A549 (cell line): ENCODE measurements around the gene NAPSA. TPM values are rescaled to one million over a fixed set of nuclear protein-coding genes. Genes with fewer than 3 reads are reported as not detected.

Source experiments
- ATAC-seq, 2 experiments: fragments of 200-7000 bp in 1 of 2; fragments of >200 bp in 1 of 2; cut with Nextera tagmentation in 1 of 2; cut with Tn5 transposase in 1 of 2; 3 replicates each; pipeline versions ENCODE4 v1.8.0 to v1.9.1; 2018 to 2020; ENCODE audit warnings: mild to moderate bottlenecking in 1 of 2, moderate library complexity in 1 of 2
- CTCF ChIA-PET: fragments of 300-600 bp; sonication (Branson Sonifier 250); formaldehyde crosslinking; extraction: SDS; loops from one replicate; lab custom pipeline; 2021; ENCODE audit warnings: antibody characterized with exemption, inconsistent platforms; lab: Yijun Ruan, JAX
- POLR2A ChIA-PET: fragments of 350-600 bp; formaldehyde crosslinking; extraction: SDS; loops from one replicate; lab custom pipeline; 2021; ENCODE audit warnings: antibody characterized with exemption, inconsistent platforms; lab: Yijun Ruan, JAX
- DNase-seq, 2 experiments: peaks; one replicate each; pipeline versions ENCODE4 v3.0.0 to v3.0.0-alpha.2; 2011 to 2016; ENCODE audit warnings: low read depth in 1 of 2, low spot score in 1 of 2
- FAIRE-seq: peaks from 2 replicates; lab custom pipeline; 2011; peaks lifted over from hg19 to GRCh38; lab: Jason Lieb, UNC
- H3K27ac ChIP-seq, 2 experiments: fragments of >200 bp; sonication (Bioruptor Twin); formaldehyde crosslinking; 3 replicates each; pipeline ENCODE4 v1.5.1; 2016 to 2017
- H3K4me1 ChIP-seq: fragments of >200 bp; sonication (Bioruptor Twin); formaldehyde crosslinking; 3 replicates; pipeline ENCODE4 v1.6.1; 2016
- H3K4me2 ChIP-seq: fragments of >200 bp; sonication (Bioruptor Twin); formaldehyde crosslinking; 3 replicates; pipeline ENCODE4 v1.6.1; 2016
- H3K4me3 ChIP-seq: fragments of >200 bp; sonication (Bioruptor Twin); formaldehyde crosslinking; 3 replicates; pipeline ENCODE4 v1.5.1; 2016
- H3K9me3 ChIP-seq: fragments of >200 bp; sonication (Bioruptor Twin); formaldehyde crosslinking; 3 replicates; pipeline ENCODE4 v1.6.1; 2016
- CBX8 ChIP-seq: fragments of 200-600 bp; sonication (generic); IDR thresholded peaks from 2 replicates; pipeline ENCODE4 v1.6.1; 2016
- ESRRA ChIP-seq: fragments of 150-350 bp; IDR thresholded peaks from 2 replicates; pipeline ENCODE4 v1.6.1; 2014; ENCODE audit warnings: mild to moderate bottlenecking, low read length, borderline replicate concordance
- FOSB ChIP-seq: fragments of 250-450 bp; sonication (Bioruptor Pico); IDR thresholded peaks from 2 replicates; pipeline ENCODE4 v1.5.0; 2020; ENCODE audit warnings: mild to moderate bottlenecking, moderate library complexity
- FOSL2 ChIP-seq, 2 experiments: fragments of 450-650 bp in 1 of 2; fragments of >200 bp in 1 of 2; sonication (Bioruptor Twin) in 1 of 2; formaldehyde crosslinking; IDR thresholded peaks; 2 replicates each; pipeline versions ENCODE4 v1.5.0 to v1.6.1; 2016 to 2020; ENCODE audit warnings: mild to moderate bottlenecking in 1 of 2, moderate library complexity in 1 of 2
- GATA3 ChIP-seq: IDR thresholded peaks from 2 replicates; pipeline ENCODE4 v1.6.1; 2012; ENCODE audit warnings: borderline replicate concordance
- HDAC2 ChIP-seq: fragments of 200-600 bp; sonication (generic); IDR thresholded peaks from 2 replicates; pipeline ENCODE4 v1.6.1; 2016
- HEYL ChIP-seq: fragments of 250-450 bp; sonication (Bioruptor Pico); IDR thresholded peaks from 2 replicates; pipeline ENCODE4 v1.8.0; 2021; ENCODE audit warnings: mild to moderate bottlenecking, moderate library complexity
- HOXA7 ChIP-seq: fragments of 250-450 bp; sonication (Bioruptor Pico); IDR thresholded peaks from 2 replicates; pipeline ENCODE4 v1.5.0; 2020; ENCODE audit warnings: mild to moderate bottlenecking, moderate library complexity
- KDM1A ChIP-seq: fragments of 200-600 bp; sonication (generic); IDR thresholded peaks from 2 replicates; pipeline ENCODE4 v1.6.1; 2016; ENCODE audit warnings: low read depth, mild to moderate bottlenecking
- KDM5A ChIP-seq: fragments of 200-600 bp; sonication (generic); IDR thresholded peaks from 2 replicates; pipeline ENCODE4 v1.6.1; 2016; ENCODE audit warnings: antibody characterized with exemption, mild to moderate bottlenecking
- MAZ ChIP-seq: fragments of 150-350 bp; IDR thresholded peaks from 2 replicates; pipeline ENCODE4 v1.6.1; 2014; ENCODE audit warnings: antibody characterized with exemption, low read depth, low read length, borderline replicate concordance
- MYC ChIP-seq: IDR thresholded peaks from 2 replicates; pipeline ENCODE4 v1.6.1; 2012; ENCODE audit warnings: mild to moderate bottlenecking, inconsistent platforms, low read length, improper control_type of control experiment, borderline replicate concordance
- NR3C1 ChIP-seq: fragments of >200 bp; sonication (Bioruptor Twin); formaldehyde crosslinking; IDR thresholded peaks from 3 replicates; pipeline ENCODE4 v1.6.1; 2017
- PHF8 ChIP-seq: fragments of 200-600 bp; sonication (generic); IDR thresholded peaks from 2 replicates; pipeline ENCODE4 v1.6.1; 2016; ENCODE audit warnings: low read depth, mild to moderate bottlenecking, antibody characterized with exemption, moderate library complexity, borderline replicate concordance
- POLR2AphosphoS2 ChIP-seq: conservative IDR thresholded peaks from 2 replicates; pipeline ENCODE4 v1.6.1; 2012; ENCODE audit warnings: low read length, improper control_type of control experiment, inconsistent platforms
- REST ChIP-seq: fragments of 200-600 bp; sonication (generic); IDR thresholded peaks from 2 replicates; pipeline ENCODE4 v1.6.1; 2016; ENCODE audit warnings: antibody characterized with exemption, mild to moderate bottlenecking, moderate library complexity
- RFX5 ChIP-seq: fragments of 450-650 bp; IDR thresholded peaks from 2 replicates; pipeline ENCODE4 v1.7.1; 2014; ENCODE audit warnings: antibody characterized with exemption, mild to moderate bottlenecking, moderate library complexity
- TP53 ChIP-seq: fragments of 250-450 bp; sonication (Bioruptor Pico); IDR thresholded peaks from 2 replicates; pipeline ENCODE4 v1.5.0; 2021; ENCODE audit warnings: mild to moderate bottlenecking, moderate library complexity
- ZC3H11A ChIP-seq: fragments of 450-650 bp; IDR thresholded peaks from 2 replicates; pipeline ENCODE4 v1.6.1; 2014; ENCODE audit warnings: antibody characterized with exemption, mild to moderate bottlenecking
- ZFP36 ChIP-seq: fragments of 450-650 bp; IDR thresholded peaks from 2 replicates; pipeline ENCODE4 v1.6.1; 2014; ENCODE audit warnings: borderline replicate concordance; ENCODE audit not compliant: partially characterized antibody
- WGBS: methylation state at CpG from one replicate; pipeline ENCODE4 v1.1.6; 2017; ENCODE audit errors: missing lambda C conversion rate; 5-methylcytosine and 5-hydroxymethylcytosine counted together
- polyA plus RNA-seq, 4 experiments: library from polyadenylated mRNA; depleted of rRNA in 3 of 4; stranded (reverse); fragments of >200 nt; fragmentation: RNase III in 1 of 4; extraction: RNeasy Plus Mini Kit Qiagen cat#74134 plus additional on column Dnase treatment in 1 of 4; gene quantifications; 2 replicates in 3 of 4; 3 replicates in 1 of 4; pipeline ENCODE4 v1.2.3, GENCODE V29; 2011 to 2017
- TF ChIP-seq, protein P1 (sequence below): fragments of >200 bp; sonication (Bioruptor Twin); formaldehyde crosslinking; IDR thresholded peaks from 3 replicates; pipeline ENCODE4 v1.6.1; 2016
- TF ChIP-seq, protein P2 (sequence below): IDR thresholded peaks from 2 replicates; pipeline ENCODE4 v1.6.1; 2012; ENCODE audit warnings: low read depth, borderline replicate concordance
- TF ChIP-seq, protein P3 (sequence below): fragments of >200 bp; sonication (Bioruptor Twin); formaldehyde crosslinking; IDR thresholded peaks from 2 replicates; pipeline ENCODE4 v1.6.1; 2016
- TF ChIP-seq, protein P4 (sequence below): fragments of 250-450 bp; sonication (Bioruptor Pico); IDR thresholded peaks from 2 replicates; pipeline ENCODE4 v1.5.0; 2020; ENCODE audit warnings: low read depth, mild to moderate bottlenecking, moderate library complexity

NAPSA gene
- polyA plus RNA-seq, 2 of the 4 experiments (the other 2 are of a cell fraction), result 1.3 to 1.5 TPM

GRCh38 chr19:50368649-50369570, 3.5 kb upstream of the NAPSA start (continued):
- no peak for TF ChIP-seq ESRRA
- no peak for TF ChIP-seq REST
- no peak for TF ChIP-seq POLR2AphosphoS2
- no peak for TF ChIP-seq FOSB (CRISPR knock-in tag)
- TF ChIP-seq CBX8, result no peak
- TF ChIP-seq TP53, result no peak
- TF ChIP-seq HDAC2, result no peak
- TF ChIP-seq RFX5, result no peak
- TF ChIP-seq, protein P1, sequence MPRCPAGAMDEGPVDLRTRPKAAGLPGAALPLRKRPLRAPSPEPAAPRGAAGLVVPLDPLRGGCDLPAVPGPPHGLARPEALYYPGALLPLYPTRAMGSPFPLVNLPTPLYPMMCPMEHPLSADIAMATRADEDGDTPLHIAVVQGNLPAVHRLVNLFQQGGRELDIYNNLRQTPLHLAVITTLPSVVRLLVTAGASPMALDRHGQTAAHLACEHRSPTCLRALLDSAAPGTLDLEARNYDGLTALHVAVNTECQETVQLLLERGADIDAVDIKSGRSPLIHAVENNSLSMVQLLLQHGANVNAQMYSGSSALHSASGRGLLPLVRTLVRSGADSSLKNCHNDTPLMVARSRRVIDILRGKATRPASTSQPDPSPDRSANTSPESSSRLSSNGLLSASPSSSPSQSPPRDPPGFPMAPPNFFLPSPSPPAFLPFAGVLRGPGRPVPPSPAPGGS, result 0 out of 3 replicates have a peak, but pooled peaks have one; percentile 55
- TF ChIP-seq NR3C1, result no peak
- TF ChIP-seq MAZ, result no peak
- TF ChIP-seq HEYL (CRISPR knock-in tag), result no peak
- TF ChIP-seq, all 56 proteins: peak for 10

DNA sequence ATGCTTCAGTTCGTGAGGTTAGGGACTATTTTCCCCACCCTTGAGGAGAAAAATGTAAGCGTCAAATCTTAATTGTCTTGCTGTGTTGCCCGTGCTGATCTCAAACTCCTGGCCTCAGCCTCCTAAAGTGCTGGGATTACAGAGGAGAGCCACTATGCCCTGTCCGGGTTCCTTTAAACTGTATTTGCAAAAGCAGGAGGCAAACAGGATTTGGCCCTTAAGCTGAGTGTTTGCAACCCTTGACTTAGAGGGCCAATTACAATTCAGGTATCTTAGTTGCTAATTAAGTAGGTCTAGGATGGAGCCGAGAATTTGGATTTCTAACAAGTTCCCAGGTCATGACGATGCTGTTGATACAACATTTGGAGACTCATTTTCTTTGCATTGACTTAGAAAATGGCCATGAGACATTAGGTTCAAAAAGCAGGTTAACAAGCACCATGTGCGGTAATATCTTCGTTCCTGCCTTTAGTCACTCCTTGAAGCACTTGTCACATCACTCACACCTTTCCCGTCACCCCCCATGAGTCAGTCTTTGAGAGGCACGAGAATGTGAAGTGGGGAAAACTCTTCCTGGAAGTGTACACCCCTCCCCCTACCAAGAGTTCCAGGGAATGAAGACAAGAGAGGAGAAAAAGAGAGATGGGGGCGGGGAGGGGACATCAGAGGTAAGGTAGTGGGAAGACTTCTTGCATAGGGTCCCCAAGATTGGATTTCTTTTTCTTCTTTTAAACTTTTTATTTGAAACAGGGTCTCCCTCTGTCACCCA, 2.6 kb downstream of the NAPSA start:
- WGBS, result 22% methylated on average over 11 of the region's 11 CpGs
- no peak overlapping the region for H3K4me2 ChIP-seq
- DNase-seq (no peak), ATAC-seq (no peak), FAIRE-seq (no peak)
- no peak overlapping the region for H3K4me3 ChIP-seq
- ChIA-PET POLR2A (no interaction called here), CTCF (interaction anchor here (0.9 to 12.4 kb wide), 11 partner anchors 10 to 421 kb away, joined by 3 to 175 read pairs (median 8); no protein-coding TSS in a partner anchor)
- TF ChIP-seq GATA3 (no peak), MAZ (no peak), KDM5A (no peak), KDM1A (no peak), PHF8 (no peak)
- TF ChIP-seq, protein P2, sequence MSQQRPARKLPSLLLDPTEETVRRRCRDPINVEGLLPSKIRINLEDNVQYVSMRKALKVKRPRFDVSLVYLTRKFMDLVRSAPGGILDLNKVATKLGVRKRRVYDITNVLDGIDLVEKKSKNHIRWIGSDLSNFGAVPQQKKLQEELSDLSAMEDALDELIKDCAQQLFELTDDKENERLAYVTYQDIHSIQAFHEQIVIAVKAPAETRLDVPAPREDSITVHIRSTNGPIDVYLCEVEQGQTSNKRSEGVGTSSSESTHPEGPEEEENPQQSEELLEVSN, result no peak
- no peak overlapping the region for H3K27ac ChIP-seq
- no peaks in the 10 kb centered on the region for H3K9me3 ChIP-seq
- 0 out of 3 replicates have a peak, but pooled peaks cover 5% of the 10 kb centered on the region for H3K4me1 ChIP-seq

DNA sequence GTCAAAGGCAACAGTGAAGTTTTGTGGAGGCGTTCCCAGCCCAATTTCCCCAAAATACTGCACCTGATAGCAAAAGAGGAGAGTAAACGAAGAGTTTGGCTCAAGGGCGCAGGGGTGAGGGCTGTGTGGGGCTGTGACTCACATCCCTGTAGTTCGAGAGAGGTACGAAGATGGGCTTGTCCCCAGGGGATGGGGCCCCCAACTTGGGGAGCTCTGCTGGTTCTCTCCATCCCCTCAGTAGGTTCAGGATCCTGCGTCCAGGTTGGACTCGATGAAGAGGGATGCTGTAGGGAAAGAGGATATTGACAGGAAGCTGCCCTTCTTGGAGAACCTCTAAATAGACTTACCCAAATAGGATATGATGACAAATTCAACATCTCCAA, 3.4 kb downstream of the NAPSA start:
- Histone ChIP-seq H3K4me3 (no peak overlapping the region), H3K27ac (no peak overlapping the region), H3K9me3 (no peaks in the 10 kb centered on the region), H3K4me1 (0 out of 3 replicates have a peak, but pooled peaks cover 5% of the 10 kb centered on the region), H3K4me2 (no peak overlapping the region)
- WGBS, result 82% methylated on average over 7 of the region's 7 CpGs
- POLR2A ChIA-PET, result no interaction called here
- TF ChIP-seq, protein P3, sequence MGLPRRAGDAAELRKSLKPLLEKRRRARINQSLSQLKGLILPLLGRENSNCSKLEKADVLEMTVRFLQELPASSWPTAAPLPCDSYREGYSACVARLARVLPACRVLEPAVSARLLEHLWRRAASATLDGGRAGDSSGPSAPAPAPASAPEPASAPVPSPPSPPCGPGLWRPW, result no peak
- TF ChIP-seq FOSL2 (IDR thresholded peaks at IDR 0.05) (no peak), FOSL2 (CRISPR knock-in tag; IDR thresholded peaks at IDR 0.05) (no peak), ZC3H11A (no peak), MYC (no peak), ZFP36 (no peak), FOSB (CRISPR knock-in tag) (no peak), HOXA7 (CRISPR knock-in tag) (no peak)
- TF ChIP-seq, protein P4, sequence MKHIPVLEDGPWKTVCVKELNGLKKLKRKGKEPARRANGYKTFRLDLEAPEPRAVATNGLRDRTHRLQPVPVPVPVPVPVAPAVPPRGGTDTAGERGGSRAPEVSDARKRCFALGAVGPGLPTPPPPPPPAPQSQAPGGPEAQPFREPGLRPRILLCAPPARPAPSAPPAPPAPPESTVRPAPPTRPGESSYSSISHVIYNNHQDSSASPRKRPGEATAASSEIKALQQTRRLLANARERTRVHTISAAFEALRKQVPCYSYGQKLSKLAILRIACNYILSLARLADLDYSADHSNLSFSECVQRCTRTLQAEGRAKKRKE (CRISPR knock-in tag), result no peak
- FAIRE-seq (no peak), DNase-seq (no peak), ATAC-seq (no peak)
- CTCF ChIA-PET, result interaction anchor here (0.6 to 12.4 kb wide), 9 partner anchors 8 to 422 kb away, joined by 3 to 175 read pairs (median 10); no protein-coding TSS in a partner anchor
